Fibroblast of the aortic adventitia (primary cell): ENCODE measurements around the gene SLC27A3. TPM values are rescaled to one million over a fixed set of nuclear protein-coding genes. Genes with fewer than 3 reads are reported as not detected.
A peak's percentile ranks its signal among the peaks of the same experiment; 100 is the strongest.

ENCODE experiments used
- DNase-seq: peaks from one replicate; pipeline ENCODE4 v3.0.0-alpha.2; 2010; ENCODE audit warnings: low read depth
- H3K4me3 ChIP-seq: 2 replicates; pipeline ENCODE4 v1.5.1; 2011; ENCODE audit warnings: low read depth, mild to moderate bottlenecking, control low read depth, low read length, moderate library complexity
- small RNA-seq: library from RNA; depleted of rRNA; stranded (forward); fragments of <200 nt; gene quantifications from one replicate; pipeline ENCODE3, GENCODE V24; 2012
- total RNA-seq: library from RNA; depleted of rRNA; stranded (reverse); fragments of >200 nt; gene quantifications from 2 replicates; pipeline ENCODE4 v1.2.3, GENCODE V29; 2012; ENCODE audit warnings: low replicate concordance
- TF ChIP-seq, protein P1 (sequence below): IDR thresholded peaks from 2 replicates; pipeline ENCODE4 v1.5.1; 2011; ENCODE audit warnings: mild to moderate bottlenecking, low read length, control low read depth, inconsistent platforms; ENCODE audit not compliant: insufficient read depth

SLC27A3 gene
- total RNA-seq, 1 donor: 11.5 TPM

DNA sequence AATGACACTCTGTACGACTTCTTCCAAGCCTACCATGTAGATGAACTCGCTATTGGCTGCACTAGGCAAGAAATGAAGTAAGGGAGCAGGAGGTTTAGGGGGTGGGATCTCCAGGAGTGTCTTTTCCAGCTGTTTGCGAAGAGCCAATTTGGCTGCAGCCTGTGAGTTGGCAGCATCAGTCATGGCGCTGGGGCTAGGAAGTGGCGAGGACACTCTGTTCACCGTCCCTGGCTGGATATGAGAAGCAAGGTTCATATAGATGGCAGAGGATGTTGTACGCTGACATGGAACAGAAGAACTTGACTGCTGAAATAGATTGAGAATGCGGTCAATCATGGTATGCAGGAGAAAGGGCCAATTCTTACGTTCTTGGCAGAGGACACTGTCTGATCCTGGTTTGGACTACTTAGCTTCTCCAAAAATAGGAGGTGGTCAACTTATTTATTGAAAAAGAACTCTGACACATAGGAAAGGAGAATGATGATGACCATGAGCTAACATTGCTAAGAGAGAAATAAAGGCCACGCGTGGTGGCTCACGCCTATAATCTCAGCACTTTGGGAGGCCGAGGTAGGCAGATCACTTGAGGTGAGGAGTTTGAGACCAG, 41.2 kb downstream of the SLC27A3 start:
- DNase-seq: peak; percentile 79
- TF ChIP-seq, protein P1, sequence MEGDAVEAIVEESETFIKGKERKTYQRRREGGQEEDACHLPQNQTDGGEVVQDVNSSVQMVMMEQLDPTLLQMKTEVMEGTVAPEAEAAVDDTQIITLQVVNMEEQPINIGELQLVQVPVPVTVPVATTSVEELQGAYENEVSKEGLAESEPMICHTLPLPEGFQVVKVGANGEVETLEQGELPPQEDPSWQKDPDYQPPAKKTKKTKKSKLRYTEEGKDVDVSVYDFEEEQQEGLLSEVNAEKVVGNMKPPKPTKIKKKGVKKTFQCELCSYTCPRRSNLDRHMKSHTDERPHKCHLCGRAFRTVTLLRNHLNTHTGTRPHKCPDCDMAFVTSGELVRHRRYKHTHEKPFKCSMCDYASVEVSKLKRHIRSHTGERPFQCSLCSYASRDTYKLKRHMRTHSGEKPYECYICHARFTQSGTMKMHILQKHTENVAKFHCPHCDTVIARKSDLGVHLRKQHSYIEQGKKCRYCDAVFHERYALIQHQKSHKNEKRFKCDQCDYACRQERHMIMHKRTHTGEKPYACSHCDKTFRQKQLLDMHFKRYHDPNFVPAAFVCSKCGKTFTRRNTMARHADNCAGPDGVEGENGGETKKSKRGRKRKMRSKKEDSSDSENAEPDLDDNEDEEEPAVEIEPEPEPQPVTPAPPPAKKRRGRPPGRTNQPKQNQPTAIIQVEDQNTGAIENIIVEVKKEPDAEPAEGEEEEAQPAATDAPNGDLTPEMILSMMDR: no peak

DNA sequence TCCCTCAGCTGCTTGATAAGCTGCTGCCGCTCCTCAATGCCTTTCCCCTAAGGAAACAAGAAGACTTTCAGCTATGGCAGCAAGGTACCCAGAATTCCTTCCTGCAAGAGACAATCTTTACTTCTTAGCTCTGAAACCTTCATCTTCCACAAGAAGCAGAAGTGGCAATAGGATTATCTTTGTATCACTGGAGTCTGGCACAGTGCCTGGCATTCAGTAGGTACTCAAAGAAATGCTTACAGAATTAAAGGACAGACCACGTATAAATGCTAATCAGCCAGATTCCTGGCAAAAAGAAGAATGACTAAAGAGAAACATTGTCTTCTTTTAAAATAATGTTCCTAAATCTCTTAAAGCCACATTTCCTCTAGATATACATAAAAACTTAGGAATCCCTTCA, 43.7 kb downstream of the SLC27A3 start:
- TF ChIP-seq, protein P1: no peak
- no peak for DNase-seq
- no peak overlapping the region for H3K4me3 ChIP-seq

More for the DNA sequence above, 41.2 kb downstream of the SLC27A3 start:
- H3K4me3 ChIP-seq: no peak overlapping the region

DNA sequence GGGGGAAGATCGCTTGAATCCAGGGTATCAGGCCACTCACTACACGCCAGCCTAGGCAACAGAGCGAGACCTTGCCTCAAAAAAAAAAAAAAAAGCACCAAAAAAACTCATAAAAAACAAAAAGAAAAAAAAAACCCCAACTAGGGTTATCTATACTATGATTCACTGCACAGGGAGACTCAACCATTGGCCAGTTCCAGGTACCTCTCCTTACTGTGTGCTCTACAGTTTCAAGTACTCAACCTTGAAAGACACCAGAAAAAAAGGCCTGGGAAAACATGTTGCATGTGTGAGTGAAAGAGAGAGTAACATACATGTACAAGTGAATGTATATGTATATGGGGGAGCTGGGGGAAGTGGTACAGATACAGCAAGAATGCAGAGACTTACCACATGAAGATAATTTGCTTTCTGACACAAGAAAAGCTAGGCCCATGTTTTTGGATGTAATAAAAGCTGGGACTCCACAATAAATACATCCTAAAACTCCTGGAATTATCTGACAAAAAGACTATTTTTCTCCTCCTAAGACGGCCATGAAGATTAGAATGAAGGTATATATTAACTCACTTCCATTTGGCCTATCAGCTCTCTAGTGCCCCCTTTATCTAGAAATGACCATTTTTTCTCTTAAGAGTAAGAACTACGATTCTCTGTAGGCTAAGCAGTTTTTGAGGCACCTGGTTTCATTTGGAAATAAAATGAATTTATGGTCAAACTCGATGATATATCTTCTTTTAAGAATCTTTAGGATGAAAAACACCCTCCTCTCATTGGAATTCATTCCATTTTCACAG, 52.2 kb downstream of the SLC27A3 start:
- TF ChIP-seq, protein P1: peak; percentile 7
- H3K4me3 ChIP-seq: no peak overlapping the region
- DNase-seq: no peak

Small RNAs within 50 kb of the gene (small RNA-seq; reads per million reads assigned to genes)
- gene RF00019: not detected

Other genes with a start within 250 kb of the SLC27A3 start
- 681 and 1,303 TPM in 2 replicates for gene S100A6, start 239.4 kb upstream of the SLC27A3 start, total RNA-seq
- 0.99 TPM in 1 of 2 replicates, not detected in the other for gene S100A5, start 234.5 kb upstream of the SLC27A3 start, total RNA-seq
- gene S100A4, start 229.6 kb upstream of the SLC27A3 start, total RNA-seq: 203 and 585 TPM in 2 replicates
- gene S100A3, start 226.1 kb upstream of the SLC27A3 start, total RNA-seq: 4.3 TPM in 1 of 2 replicates, not detected in the other
- 3.3 TPM in 1 of 2 replicates, not detected in the other for gene S100A2, start 209.6 kb upstream of the SLC27A3 start, total RNA-seq
- 159 and 406 TPM in 2 replicates for gene S100A16, start 162.3 kb upstream of the SLC27A3 start, total RNA-seq
- 0.18 TPM in 1 of 2 replicates, not detected in the other for gene S100A14, start 159.1 kb upstream of the SLC27A3 start, total RNA-seq
- 220 and 296 TPM in 2 replicates for gene S100A13, start 147.9 kb upstream of the SLC27A3 start, total RNA-seq
- 0.54 and 2.9 TPM in 2 replicates for gene S100A1, start 147.0 kb upstream of the SLC27A3 start, total RNA-seq
- gene CHTOP, start 141.3 kb upstream of the SLC27A3 start, total RNA-seq: 26.8 and 44.6 TPM in 2 replicates
- gene SNAPIN, start 116.7 kb upstream of the SLC27A3 start, total RNA-seq: 16.7 and 68.8 TPM in 2 replicates
- gene ILF2, start 104.4 kb upstream of the SLC27A3 start, total RNA-seq: 154 and 189 TPM in 2 replicates
- gene NPR1, start 96.7 kb upstream of the SLC27A3 start, total RNA-seq: 1.5 and 24.0 TPM in 2 replicates
- 49.0 and 55.8 TPM in 2 replicates for gene INTS3, start 47.4 kb upstream of the SLC27A3 start, total RNA-seq
- 8.0 and 11.3 TPM in 2 replicates for gene GATAD2B, start 147.6 kb downstream of the SLC27A3 start, total RNA-seq
- gene DENND4B, start 171.3 kb downstream of the SLC27A3 start, total RNA-seq: 14.9 and 23.2 TPM in 2 replicates
- 6.6 and 8.6 TPM in 2 replicates for gene CRTC2, start 183.2 kb downstream of the SLC27A3 start, total RNA-seq
- 74.1 and 85.9 TPM in 2 replicates for gene SLC39A1, start 188.1 kb downstream of the SLC27A3 start, total RNA-seq
- gene CREB3L4, start 192.5 kb downstream of the SLC27A3 start, total RNA-seq: 3.3 and 5.9 TPM in 2 replicates
- 73.9 and 132 TPM in 2 replicates for gene JTB, start 202.3 kb downstream of the SLC27A3 start, total RNA-seq
- 103 and 308 TPM in 2 replicates for gene RAB13, start 210.9 kb downstream of the SLC27A3 start, total RNA-seq
- gene RPS27, start 215.4 kb downstream of the SLC27A3 start, total RNA-seq: 442 and 2,665 TPM in 2 replicates